GM21526 (cell line): Measurements from ENCODE around the gene SOX21.
"Not testable (repeated sequence)": the region's sequence is repeated elsewhere in the genome, so short reads cannot be mapped to it uniquely, and the experiment has no call there.

ENCODE experiments used
- ATAC-seq: cut with Tn5 transposase; IDR thresholded peaks from one replicate; pipeline ENCODE4 v1.9.1; 2021; ENCODE audit warnings: moderate library complexity; ENCODE audit not compliant: unreplicated experiment, low FRiP score

The SOX21 gene

DNA sequence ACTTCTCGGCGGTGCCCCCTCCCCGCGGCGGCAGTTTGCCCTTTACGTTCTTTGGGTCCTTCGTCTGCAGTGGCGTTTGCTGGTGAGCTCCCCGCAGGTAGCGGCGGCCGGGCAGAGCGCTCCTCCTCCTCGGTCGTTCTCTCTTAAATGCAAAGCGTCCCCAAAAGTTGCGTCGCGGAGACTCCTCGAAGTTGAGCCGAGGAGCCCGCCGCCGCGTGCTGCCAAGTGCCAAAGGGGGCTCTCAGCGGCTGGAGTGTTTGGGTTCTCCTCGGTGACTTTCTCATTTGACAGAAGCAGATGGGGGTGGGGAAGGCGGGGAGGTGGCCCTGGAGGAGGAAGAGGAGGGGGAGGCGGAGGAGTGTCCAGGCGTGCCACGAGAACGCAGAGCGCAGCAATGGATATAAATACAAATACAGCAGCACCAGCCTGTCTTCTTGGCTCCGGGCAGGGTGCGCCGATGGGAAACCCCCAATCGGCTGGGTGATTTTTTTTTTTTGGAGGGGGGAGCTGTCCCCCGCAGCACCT lies at the start of gene SOX21:
SOX21 (minus strand) TSS at position 259 of the 525 bp plus-strand sequence. CDS start 496 bp downstream, outside the sequence.
- ATAC-seq, result no peak

DNA sequence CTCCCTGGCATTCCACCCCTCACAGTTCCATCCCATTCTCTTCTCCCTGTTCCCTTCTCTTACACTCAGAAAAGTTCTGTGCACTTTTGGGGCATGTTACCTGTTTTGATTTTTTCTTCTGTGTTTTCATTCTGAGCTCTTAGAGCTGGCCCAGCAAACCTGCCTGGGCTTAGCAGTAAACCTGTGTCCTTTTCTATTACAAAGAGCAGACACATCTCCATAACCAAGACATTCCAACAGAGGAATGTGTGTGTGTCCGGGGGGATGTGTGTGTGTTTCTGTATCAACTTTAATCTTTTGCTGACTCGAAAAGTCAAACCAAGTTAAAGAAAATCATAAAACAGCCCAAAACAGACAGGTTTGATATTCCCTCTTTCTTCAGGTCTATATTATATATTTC lies 49.1 kb upstream of the SOX21 start:
- no peak for ATAC-seq

DNA sequence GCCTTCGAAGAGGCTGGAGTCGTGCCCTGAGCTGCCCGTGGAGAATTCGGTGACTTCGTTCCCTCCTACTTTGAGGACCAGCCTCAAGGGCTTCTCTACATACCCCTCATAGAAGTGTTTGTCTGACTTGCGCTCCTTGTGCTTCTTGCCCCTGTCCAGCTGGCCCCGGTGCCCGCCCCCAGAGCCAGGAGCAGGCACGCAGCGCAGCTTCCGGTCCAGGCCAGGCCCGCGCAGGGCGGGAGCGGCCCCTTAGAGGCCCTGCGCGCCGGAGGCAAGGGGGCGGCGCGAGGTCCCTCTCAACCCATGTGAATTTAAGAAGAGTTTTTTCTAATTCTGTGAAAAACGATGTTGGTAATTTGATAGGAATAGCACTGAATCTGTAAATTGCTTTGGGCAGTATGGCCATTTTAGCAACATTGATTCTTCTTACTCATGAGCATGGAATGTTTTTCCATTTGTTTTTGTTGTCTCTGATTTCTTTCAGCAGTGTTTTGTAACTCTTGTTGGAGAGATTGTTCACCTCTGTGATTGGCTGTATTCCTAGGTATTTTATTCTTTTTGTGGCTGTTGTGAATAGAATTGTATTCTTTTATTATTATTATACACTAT lies 46.9 kb upstream of the SOX21 start:
- no peak for ATAC-seq

DNA sequence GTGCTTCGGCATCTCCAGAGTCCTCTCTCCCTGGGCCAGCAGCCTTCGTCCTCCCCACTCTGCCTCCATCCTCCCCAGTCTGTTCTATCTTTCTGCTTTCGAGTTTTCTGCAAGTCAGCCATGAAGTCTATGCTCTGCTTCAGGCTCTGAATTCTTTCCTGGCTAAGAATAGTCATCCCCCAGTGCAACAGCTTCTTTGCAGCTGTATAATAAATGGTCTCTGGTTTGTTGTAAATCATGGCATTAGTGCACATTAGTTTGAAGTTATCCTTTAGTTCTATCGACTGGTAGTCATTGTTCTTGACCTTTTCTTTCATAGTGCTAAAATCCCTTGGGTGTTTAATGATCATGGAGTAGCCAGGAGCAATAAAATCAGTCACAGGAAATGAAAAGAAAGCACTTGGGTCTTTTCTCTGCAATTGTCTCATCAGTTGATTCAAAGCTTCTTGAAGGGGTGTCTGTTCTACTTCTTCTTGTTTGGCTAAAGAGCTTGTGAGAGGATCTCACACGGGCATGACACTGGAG lies 46.2 kb upstream of the SOX21 start:
- no peak for ATAC-seq

DNA sequence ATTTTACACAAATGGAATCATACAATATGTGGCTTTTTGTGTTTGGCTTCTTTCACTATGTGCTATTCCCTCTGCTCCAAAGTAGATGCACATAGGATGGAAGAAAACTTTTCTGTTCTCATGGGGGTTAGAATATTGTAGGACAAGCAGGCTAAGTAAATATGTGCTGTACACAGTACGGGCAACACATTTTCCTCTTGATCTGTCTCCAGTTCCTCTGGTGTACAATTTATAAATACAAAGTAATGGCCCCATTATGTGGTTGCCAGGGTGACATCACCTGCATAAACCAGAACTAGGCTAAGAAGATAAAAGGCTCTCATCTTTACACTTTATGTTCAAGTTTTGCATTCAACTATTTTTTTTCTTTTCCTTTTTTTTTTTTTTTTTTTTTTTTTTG lies 41.0 kb upstream of the SOX21 start:
- ATAC-seq, result no peak

DNA sequence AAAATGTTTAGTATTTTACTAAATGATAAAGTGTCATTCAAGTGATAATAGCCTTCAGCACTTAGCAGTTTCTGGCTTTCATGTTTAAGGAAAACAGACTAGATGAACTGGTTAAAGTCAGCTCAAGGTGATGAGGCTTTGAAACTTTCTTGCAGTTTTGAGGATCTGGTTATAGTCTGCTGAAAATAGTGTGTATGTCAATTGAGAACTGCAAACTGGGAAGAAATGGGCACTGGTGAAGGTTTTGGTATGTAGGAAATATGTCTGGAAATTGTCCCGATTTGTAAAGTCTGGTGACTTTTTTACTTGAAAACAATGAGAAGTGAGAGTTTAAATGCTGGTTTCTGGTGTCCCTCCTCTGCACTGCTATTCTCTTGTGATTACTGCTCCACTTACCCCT lies 36.8 kb upstream of the SOX21 start:
- ATAC-seq, result no peak

DNA sequence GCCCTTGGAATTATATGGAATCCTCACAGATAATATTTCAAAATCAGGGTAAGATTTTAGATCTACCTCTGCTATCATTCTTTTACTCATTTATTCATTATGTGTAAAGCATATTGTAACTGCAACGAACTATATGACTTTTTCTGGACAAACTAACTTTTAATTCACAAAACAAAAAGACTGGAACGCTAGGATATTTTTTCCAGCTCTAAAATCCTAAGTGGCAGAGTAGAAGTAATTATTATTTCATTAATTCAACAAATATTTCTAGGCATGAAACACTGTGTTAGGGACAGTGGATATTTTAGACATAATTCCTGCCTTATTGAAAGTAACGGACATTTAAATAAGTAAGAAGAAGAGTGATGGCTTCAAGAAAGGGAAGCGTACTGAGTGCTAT lies 26.9 kb upstream of the SOX21 start:
- no peak for ATAC-seq

DNA sequence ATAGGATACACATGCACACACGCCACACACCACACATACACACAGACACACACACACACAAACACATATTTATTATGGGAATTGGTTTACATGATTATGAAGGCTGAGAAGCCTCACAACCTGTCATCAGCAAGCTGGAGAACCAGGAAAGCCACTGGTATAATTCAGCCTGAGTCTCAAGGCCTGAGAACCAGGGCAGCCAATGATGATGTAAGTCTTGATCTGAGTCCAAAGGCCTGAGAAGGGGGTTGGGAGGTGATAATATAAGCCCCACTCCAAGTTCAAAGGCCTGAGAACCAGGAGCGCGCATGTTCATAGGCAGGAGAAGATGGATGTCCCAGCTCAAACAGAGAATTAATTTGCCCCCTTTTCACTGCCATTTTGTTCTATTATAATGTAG lies 18.7 kb upstream of the SOX21 start:
- ATAC-seq, result no peak

DNA sequence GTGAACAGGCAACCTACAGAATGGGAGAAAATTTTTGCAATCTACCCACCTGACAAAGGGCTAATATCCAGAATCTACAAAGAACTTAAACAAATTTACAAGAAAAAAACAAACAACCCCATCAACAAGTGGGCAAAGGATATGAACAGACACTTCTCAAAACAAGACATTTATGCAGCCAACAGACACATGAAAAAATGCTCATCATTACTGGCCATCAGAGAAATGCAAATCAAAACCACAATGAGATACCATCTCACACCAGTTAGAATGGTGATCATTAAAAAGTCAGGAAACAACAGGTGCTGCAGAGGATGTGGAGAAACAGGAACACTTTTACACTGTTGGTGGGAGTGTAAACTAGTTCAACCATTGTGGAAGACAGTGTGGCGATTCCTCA lies 17.6 kb upstream of the SOX21 start:
- not testable (repeated sequence) for ATAC-seq

DNA sequence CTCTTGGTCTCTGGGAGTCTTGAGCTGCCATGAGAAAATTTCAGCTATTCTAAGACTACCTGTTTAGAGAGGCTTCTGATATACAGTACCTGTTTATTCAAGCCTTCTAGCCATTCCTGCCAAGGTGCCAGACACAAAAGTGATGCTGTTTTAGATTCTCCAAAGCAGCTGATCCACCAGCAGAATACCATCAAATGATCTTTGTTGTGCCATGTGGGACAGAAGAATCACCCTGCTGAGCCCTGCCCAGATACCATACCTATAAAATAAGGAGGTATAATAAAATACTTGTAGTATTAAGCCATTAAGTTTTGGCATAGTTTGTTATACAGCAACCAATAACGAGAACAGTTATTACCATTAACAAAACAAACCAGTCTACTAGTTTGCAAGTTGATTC lies 14.1 kb upstream of the SOX21 start:
- ATAC-seq, result no peak

DNA sequence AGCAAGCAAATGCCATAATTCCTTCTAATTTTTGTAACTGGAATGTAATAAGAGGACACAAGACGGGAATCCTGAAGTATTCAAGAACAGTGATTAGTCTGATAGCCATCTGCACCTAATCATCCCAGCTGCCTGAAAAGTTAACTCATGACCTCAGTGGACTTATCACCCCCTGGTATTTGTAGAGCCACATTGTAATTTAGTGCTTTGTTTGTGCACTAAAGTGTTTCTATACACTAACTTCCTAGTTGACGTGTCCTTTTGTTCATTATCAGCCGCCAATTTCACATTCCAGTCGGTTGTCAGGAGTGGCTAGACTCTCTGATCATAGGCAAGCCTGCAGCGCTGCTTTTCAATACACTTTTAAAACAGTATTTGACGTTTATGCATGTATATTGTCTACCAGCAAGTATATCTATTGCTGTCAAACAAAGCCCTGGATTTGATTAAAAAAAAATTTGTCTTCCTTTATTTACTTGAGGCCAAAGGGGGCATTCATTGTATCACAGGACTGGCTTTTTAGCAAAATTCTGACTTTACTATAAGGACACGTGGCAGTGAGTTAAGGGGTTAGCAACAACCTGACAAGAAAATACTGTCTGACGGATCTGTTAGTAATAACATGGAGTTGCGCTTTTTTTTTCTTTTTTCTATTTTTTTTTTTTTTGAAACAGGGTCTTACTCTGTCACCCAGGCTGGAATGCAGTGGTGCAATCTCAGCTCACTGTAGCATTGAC lies 10.4 kb upstream of the SOX21 start:
- no peak for ATAC-seq

DNA sequence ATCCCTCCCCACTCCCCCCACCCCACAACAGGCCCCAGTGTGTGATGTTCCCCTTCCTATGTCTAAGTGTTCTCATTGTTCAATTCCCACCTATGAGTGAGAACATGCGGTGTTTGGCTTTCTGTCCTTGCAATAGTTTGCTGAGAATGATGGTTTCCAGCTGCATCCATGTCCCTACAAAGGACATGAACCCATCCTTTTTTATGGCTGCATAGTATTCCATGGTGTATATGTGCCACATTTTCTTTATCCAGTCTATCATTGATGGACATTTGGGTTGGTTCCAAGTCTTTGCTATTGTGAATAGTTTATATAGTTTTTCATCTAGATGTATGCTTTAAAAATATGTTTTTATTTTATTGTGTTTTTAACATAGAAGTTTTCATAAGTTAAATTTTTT lies 6.4 kb upstream of the SOX21 start:
- not testable (repeated sequence) for ATAC-seq

DNA sequence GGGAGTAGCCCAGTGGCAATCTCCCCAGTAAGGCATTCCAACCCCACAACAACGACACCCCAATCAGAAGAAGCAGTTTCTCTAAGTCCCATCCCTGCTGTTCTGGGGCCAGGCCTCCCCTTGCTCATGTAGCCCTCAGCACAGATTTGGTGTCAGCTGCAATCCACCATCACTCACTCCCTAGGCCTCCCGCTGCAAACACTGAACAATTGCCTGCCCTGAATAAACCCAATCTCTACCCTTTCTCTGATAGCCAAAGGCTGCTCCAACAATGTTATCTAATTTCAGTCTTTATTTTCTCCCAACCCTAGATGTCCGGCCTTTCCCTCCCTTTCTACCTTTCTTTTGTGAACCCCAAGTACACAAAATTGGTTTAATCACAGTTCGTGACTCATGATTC lies 5.6 kb upstream of the SOX21 start:
- no peak for ATAC-seq

DNA sequence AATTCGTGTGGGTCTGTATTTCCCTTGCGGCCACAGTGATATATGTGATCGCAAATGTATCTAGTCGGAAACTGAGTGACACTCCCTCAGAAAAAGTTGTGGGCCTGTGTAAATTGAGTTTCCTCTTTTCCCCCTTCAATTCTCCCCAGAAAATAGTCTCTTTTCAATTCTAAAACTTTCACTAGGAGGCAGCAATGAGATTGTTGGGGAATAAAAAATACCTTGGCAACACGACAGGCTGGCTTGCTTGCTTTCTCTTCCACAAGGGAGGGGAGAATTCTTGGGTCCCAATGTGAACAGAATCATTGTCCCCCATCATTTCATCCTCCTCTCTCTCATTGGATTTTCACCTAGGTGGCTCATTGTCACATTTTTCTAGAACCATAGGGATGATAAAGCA lies 3.7 kb upstream of the SOX21 start:
- no peak for ATAC-seq

DNA sequence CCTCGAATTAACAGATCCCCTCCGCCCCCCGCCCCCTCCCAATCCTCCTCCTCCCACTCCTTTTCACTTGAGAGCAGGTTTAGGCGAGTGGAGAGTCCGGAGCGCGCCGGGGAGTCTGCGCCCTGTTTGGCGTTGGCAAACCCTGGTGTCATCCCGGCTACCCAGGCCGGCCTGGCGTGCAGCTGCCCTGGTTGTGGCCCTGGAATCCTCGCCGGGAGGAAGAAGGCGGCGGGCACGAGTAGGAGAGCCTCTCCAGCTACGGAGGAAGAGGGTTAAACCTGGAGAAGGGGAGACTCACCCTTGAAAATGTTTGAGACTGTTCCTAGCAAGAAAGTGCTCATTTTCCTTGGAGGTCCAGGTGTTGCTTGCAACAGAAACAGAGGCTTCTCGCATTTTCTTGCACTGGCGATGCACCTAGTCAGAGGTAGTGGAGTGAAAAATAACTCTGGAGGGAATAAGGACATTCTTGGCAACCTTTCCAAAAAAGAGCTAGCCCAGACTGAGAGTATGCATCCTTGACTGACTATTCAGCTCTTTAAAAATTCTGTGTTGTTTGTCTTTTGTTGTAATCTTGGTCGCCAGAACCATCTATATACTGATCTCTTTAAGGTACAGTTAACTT lies 1.3 kb upstream of the SOX21 start:
- ATAC-seq, result no peak

DNA sequence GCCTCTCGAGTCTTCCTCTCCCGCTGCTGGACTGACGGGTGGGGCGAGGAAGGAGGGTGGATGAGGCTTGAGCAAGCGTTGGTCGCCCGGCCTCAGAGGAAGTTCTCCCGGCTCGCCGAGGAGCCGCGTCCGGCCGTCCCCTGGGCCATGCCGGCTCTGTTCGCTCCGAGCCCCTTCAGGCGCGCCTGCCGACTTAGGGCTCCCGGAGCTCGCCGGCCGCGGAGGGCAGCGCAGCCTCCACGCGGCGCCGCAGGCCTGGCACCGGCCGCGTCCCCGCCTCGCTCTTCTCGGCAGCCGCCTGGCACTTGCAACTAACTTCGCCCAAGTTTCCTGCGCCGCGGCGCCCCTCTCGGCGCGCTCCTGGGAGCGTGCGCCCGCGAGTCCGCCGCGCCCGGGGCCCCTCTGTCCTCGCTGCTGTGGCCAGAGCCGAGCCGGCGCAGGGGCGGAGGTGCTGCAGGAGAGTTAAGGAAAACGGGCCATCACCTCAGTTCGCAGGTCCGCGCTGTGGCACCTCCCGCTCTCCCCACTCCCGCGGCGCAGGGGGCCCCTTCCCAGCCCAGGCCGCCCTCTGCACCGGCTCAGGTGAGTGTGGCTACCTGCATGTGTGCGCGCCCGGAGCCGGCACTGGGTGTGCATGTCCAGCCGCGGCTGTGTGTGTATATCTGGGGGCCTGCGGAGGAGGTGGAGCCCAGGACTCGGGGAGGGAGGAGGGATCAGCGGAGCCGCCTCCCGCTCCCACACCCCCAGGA lies 641 bp upstream of the SOX21 start:
- no peak for ATAC-seq

DNA sequence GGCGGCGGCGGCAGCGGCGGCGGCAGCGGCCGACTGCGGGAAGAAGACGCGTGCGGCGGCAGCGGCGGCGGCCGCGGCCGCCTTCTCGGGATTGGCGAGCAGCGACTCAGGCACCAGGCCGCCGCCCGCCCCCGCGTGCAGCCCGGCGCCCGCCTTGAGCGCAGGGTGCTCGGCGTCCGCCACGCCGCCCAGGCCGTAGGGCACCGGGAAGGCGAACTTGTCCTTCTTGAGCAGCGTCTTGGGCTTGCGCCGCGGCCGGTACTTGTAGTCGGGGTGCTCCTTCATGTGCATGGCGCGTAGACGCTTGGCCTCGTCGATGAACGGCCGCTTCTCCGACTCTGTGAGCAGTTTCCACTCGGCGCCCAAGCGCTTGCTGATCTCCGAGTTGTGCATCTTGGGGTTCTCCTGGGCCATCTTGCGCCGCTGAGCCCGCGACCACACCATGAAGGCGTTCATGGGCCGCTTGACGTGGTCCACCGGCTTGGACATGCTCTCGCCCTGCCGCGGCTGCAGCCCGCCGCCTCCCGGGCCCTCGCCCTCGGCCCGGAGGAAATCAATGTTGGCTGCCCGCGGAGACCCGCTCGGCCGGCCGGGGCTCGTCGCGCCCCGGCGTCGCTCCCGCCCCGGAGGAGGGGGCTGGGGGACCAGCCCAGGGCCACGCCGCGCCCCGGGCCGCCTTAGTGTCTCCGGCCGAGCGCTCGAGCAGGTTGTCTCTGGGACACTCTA lies 621 bp downstream of the SOX21 start:
- ATAC-seq, result no peak

DNA sequence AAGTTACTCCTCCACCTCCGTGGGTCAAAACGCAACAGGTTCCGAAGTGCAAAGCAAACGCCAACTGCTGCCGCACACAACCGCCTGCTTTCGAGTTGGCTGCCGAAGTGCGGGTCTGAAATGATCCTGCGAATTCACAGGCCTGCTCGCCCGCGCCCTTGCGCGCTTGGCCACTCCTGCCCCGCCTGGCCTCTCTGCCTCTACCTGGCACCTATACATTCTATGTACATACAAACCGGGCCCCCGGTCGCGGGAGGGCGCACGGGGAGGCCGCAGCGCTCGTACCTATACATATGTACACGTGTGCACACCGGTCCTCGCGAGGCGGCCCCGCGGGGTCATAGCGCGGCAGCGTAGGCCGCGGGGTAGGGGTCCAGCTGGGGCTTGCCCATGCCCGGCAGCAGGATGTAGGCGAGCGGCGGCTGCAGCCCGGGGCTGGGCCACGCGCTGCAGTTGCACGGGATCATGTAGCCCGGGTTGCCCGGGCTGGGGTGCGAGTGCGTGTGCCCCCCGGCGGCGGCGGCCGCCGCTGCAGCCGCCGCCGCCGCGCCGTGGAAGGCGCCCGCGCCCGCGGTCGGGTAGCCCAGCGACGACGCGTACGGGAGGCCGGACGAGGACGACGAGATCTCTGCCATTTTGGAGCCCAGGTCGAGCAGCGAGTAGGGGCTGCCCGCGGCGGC lies 1.3 kb downstream of the SOX21 start:
- no peak for ATAC-seq

DNA sequence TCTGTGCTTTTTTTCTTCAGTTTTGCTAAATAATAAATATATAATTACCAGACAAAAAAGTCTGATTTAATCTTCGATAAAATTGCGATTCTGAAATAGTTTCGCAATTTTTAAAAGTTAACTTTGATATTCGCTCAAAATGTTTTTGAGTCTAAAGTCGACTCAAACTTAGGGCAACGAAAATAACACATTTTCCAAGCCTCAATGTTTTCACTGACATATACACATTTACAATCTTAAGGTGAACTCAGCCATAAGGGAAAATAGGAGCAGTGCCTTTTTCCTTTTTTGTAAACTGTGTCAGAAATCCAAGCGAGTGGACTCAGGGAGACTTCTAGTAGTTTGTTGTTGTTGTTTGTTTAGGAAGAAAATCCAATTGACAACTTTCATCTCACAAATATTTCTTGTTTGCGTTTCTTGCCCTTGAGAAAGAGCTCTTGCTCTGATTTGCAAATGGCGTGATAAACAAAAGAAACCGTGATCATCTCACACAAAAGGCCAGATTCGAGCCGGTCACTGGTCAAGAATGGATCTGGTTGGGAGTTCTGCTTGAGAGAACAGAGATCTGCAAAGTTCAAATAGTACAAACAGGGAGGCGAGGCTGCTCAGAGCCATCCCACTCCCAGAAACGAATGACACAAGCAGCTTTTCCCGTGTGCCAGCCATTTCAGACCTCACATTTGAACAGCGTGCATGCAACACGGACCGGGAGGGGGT lies 2.1 kb downstream of the SOX21 start:
- ATAC-seq, result no peak
